ENCODE data around the gene SHPK.
A peak's percentile ranks its signal among the peaks of the same experiment; 100 is the strongest.

Gene SHPK

DNA sequence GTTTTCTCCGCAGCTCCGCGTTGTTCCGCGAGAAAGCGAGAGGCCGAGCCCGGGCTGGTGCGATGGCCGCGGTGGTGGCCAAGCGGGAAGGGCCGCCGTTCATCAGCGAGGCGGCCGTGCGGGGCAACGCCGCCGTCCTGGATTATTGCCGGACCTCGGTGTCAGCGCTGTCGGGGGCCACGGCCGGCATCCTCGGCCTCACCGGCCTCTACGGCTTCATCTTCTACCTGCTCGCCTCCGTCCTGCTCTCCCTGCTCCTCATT is 33.0 kb upstream of the SHPK start:
- H3K4me3 ChIP-seq (ENCODE audit: low read depth, low read length), result peak overlapping the region; percentile 95
- TF ChIP-seq CTCF (IDR thresholded peaks at IDR 0.05; ENCODE audit: control insufficient read depth, extremely low read depth, insufficient read depth), result no peak
- DNase-seq (ENCODE audit: low read depth), result no peak

GRCh38 chr17:3668279-3669084 is 32.4 kb upstream of the SHPK start, which contains the start of the genes EMC6 and TAX1BP3:
EMC6 (plus strand) TSS chr17:3668812; CDS start chr17:3669147, 335 bp downstream.
TAX1BP3 (minus strand) TSS chr17:3668578; CDS start chr17:3668526, 52 bp downstream.
- peak; percentile 86 for DNase-seq (ENCODE audit: low read depth)
- no peak for TF ChIP-seq CTCF (IDR thresholded peaks at IDR 0.05; ENCODE audit: control insufficient read depth, extremely low read depth, insufficient read depth)
- peak within 1 kb of the TSS; percentile 95 for H3K4me3 ChIP-seq (ENCODE audit: low read depth, low read length)

DNA sequence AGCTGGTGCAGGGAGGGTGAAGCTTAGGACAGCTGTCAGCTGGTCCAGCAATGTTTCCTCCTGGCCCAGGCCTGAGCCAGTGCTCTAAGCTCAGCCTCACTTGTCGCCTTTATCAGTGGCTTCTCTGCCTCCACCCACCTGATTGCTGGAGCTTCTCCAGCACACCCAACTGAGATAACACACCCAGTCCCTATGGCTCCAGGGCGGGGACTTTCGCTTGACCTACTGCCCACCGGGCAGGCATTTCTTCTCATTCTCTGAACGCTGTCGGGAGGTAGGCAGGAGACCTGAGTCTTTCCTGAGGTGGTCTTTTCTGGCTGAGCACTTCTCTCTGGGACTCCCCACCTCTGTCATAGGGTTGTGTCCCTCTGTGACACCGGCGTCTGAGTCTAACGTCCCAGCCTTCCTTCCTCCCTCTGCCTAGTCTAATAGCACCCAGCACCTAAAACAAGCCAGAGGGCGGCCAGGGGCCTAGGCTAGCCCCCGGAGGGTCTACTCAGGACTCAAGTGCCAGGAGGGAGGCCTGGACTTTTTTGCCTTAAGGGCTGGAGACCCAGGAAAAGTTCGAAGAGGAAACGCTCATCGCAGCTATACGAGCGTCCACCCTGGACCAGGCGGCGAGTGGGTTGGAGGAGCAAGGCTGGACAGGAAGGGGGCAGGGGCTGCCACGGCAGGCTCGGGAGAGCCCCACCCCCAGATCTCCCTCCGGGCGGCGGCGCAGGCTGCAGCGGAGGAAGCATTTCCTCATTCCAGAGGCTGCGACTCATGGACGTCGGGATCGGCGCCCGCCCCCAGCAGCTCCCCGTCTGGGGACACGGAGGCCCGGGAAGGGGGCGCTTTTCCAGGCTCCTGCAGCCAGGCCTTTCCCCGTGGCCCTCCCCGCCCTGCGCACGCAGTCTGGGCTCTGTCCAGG is 31.6 kb upstream of the SHPK start:
- no peak for TF ChIP-seq CTCF (IDR thresholded peaks at IDR 0.05; ENCODE audit: control insufficient read depth, extremely low read depth, insufficient read depth)
- H3K4me3 ChIP-seq (ENCODE audit: low read depth, low read length), result peak overlapping the region; percentile 95
- peak; percentile 65 for DNase-seq (ENCODE audit: low read depth)

GRCh38 chr17:3666516-3666915 is 30.5 kb upstream of the SHPK start:
- no peak for DNase-seq (ENCODE audit: low read depth)

DNA sequence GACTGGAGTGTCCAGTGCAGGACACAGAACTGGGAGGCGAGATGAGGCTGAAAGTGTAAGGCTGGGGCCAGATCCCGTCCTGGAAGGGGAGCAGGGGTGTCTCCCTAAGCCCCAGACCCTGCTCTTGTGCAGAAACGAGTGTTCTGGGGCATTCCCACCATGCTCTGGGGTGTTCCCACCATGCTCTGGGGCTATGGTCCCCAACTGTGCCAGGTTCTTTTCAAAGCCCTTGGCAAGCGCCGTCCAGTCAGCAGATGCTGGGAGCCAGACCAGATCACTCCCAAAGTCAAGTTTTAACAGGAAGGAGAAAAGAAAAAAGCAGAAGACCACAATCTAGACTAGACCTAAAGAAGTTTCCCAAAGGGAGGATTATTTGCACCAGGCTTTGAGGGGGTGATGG is 29.8 kb upstream of the SHPK start:
- H3K4me3 ChIP-seq (ENCODE audit: low read depth, low read length), result peak overlapping the region; percentile 30
- no peak for DNase-seq (ENCODE audit: low read depth)
- TF ChIP-seq CTCF (IDR thresholded peaks at IDR 0.05; ENCODE audit: control insufficient read depth, extremely low read depth, insufficient read depth), result no peak

More at GRCh38 chr17:3666516-3666915, 30.5 kb upstream of the SHPK start:
- TF ChIP-seq CTCF (IDR thresholded peaks at IDR 0.05; ENCODE audit: control insufficient read depth, extremely low read depth, insufficient read depth), result no peak
- peak overlapping the region; percentile 95 for H3K4me3 ChIP-seq (ENCODE audit: low read depth, low read length)

DNA sequence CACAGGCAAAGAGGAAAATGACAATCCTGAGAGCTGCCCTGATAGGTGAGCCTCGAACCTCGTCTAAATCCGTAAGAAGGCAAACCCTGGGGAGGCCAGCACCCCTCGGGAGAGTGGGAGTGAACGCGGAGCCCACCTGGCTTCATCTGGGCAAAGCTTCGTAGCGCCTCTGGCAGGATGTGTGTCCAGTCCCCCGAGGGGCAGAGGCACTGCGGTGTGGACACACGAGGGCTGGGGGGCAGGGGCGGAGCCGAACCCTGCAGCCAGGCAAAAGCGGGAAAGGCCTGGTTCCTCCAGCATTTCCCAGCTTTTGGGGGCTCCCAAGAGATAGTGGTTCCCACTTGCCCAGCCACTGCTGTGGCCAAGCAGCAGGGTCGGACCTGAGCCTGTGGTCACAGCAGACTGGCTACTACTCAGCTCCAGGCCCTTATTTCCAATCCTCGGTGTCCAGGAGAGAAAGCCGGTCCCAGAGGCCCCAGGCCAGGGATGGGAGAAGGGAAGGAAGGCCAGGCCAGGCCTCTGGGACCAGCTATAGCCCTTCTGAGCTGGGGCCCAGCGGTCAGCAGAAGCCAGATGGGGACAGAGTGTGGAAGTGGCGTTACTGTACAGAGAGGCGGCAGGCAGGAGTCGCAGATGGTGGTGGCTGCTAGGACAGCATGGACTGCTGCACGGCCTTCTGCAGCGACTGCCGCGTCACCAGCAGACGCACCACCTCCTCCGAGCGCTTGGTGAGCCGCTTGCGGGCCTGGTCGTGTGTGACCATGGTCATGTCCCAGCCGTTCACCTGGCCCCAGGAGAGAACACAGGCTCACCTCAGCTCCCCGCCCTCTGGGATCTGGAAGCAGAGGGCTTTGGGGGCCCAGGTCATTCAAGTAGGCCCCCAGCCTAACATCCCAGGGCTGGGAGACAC is 27.3 kb upstream of the SHPK start:
- DNase-seq (ENCODE audit: low read depth), result no peak

More for the DNA sequence above, 27.3 kb upstream of the SHPK start:
- TF ChIP-seq CTCF (IDR thresholded peaks at IDR 0.05; ENCODE audit: control insufficient read depth, extremely low read depth, insufficient read depth), result no peak
- H3K4me3 ChIP-seq (ENCODE audit: low read depth, low read length), result no peak overlapping the region
